H1 (cell line): Measurements from ENCODE around the gene TP73. TPM values are rescaled to one million over a fixed set of nuclear protein-coding genes. Genes with fewer than 3 reads are reported as not detected.

Experiments used
- BACH1 ChIP-seq: IDR thresholded peaks from 2 replicates; pipeline ENCODE4 v1.6.1; 2012; ENCODE audit warnings: low read length, improper control_type of control experiment
- KDM1A ChIP-seq: fragments of 200-600, 300-600 bp; sonication (generic); IDR thresholded peaks from 2 replicates; pipeline ENCODE4 v1.7.1; 2016; ENCODE audit warnings: mild to moderate bottlenecking, low read length, borderline replicate concordance
- RNF2 ChIP-seq: fragments of 200-900, 300-1000 bp; sonication (generic); IDR thresholded peaks from 2 replicates; pipeline ENCODE4 v1.7.1; 2016; ENCODE audit warnings: borderline replicate concordance, low read depth, mild to moderate bottlenecking, antibody characterized with exemption, low read length; ENCODE audit not compliant: poor library complexity, severe bottlenecking; ENCODE audit errors: missing control alignments
- SUZ12 ChIP-seq: fragments of 200-600 bp; sonication (generic); IDR thresholded peaks from 2 replicates; pipeline ENCODE4 v1.6.1; 2012; ENCODE audit warnings: mild to moderate bottlenecking, inconsistent platforms, low read length, moderate library complexity, mixed read lengths
- TBP ChIP-seq: IDR thresholded peaks from 2 replicates; pipeline ENCODE4 v1.6.1; 2011; ENCODE audit warnings: low read depth, low read length, improper control_type of control experiment
- TEAD4 ChIP-seq: IDR thresholded peaks from 2 replicates; pipeline ENCODE4 v1.6.1; 2012; ENCODE audit warnings: low read depth, low read length, inconsistent platforms, mixed read lengths
- polyA plus RNA-seq, 7 experiments: library from polyadenylated mRNA; depleted of rRNA in 3 of 7; stranded (reverse) in 5 of 7; unstranded in 2 of 7; fragments of >200 nt in 5 of 7; fragments of 200-250 nt in 2 of 7; gene quantifications; 1 replicate in 5 of 7; 2 replicates in 1 of 7; 4 replicates in 1 of 7; pipeline versions ENCODE4 v1.2.1 to v1.2.3, GENCODE V29; 2011 to 2013; ENCODE audit warnings: missing spikeins in 2 of 7, mixed read lengths in 2 of 7
- total RNA-seq: library from RNA; stranded (reverse); fragmentation: NEBNext Ultra II Directional; extraction: Animal tissue kit (Norgen Biotek cat#: 25700); gene quantifications from 2 replicates; pipeline ENCODE4 v1.2.1, GENCODE V29; 2021
- TF ChIP-seq, protein P1 (sequence below): IDR thresholded peaks from 2 replicates; pipeline ENCODE4 v1.6.1; 2012; ENCODE audit warnings: inconsistent platforms

TP73 gene
- total and polyA plus RNA-seq, 2 of the 8 experiments (the other 6 are each of a cell fraction or from before 2014, with no cell fraction given): 2.6 to 3.1 TPM

DNA sequence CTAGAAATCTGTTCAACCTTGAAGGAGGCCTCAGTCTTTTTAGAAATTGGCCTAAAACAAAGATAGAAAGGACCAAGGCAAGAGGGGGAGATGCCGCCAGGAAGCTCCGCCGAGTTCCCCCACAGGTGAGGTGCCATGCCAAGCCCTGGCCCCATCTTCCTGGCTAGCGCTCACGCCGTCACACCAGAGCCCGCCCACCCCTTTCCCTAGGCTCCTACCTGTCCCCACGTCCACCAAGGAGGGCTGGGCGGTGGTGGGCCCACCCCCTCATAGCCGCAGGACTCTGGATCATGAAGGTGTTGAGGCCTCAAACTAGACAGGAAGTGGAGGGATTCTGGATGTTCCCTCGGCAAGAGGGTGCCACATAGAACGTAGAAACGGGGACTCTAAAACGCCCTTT is 84.4 kb downstream of the TP73 start (continued):
- no peak for TF ChIP-seq KDM1A
- no peak for TF ChIP-seq RNF2
- TF ChIP-seq SUZ12: no peak
- TF ChIP-seq, protein P1, sequence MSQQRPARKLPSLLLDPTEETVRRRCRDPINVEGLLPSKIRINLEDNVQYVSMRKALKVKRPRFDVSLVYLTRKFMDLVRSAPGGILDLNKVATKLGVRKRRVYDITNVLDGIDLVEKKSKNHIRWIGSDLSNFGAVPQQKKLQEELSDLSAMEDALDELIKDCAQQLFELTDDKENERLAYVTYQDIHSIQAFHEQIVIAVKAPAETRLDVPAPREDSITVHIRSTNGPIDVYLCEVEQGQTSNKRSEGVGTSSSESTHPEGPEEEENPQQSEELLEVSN: no peak
- TF ChIP-seq BACH1: no peak
- TF ChIP-seq TEAD4: no peak
- TF ChIP-seq TBP: no peak
